GM19452 (cell line): ENCODE measurements around the gene PTAR1.

Source experiments
- ATAC-seq: cut with Tn5 transposase; IDR thresholded peaks from one replicate; pipeline ENCODE4 v1.9.1; 2021; ENCODE audit not compliant: unreplicated experiment

Gene PTAR1

GRCh38 chr9:69753830-69754229, 6.0 kb downstream of the PTAR1 start:
- ATAC-seq, result no peak

- no peak for ATAC-seq
Observed at GRCh38 chr9:69750085-69750484, 9.7 kb downstream of the PTAR1 start.

GRCh38 chr9:69748304-69748703, 11.5 kb downstream of the PTAR1 start:
- no peak for ATAC-seq

- no peak for ATAC-seq
Observed at GRCh38 chr9:69746859-69747560, 12.8 kb downstream of the PTAR1 start.

GRCh38 chr9:69745716-69746437, 13.9 kb downstream of the PTAR1 start:
- ATAC-seq, result no peak

- no peak for ATAC-seq
Observed at GRCh38 chr9:69744688-69745380, 15.0 kb downstream of the PTAR1 start.

GRCh38 chr9:69743930-69744329, 15.9 kb downstream of the PTAR1 start:
- ATAC-seq, result no peak

- no peak for ATAC-seq
Observed at GRCh38 chr9:69740872-69741505, 18.8 kb downstream of the PTAR1 start.

- ATAC-seq, result no peak
Observed at GRCh38 chr9:69731348-69731747, 28.5 kb downstream of the PTAR1 start.

- no peak for ATAC-seq
Observed at GRCh38 chr9:69719983-69720382, 39.8 kb downstream of the PTAR1 start.

- ATAC-seq, result no peak
Observed at GRCh38 chr9:69719367-69719766, 40.4 kb downstream of the PTAR1 start.

- ATAC-seq, result no peak
Observed at GRCh38 chr9:69718218-69718617, 41.6 kb downstream of the PTAR1 start.

GRCh38 chr9:69715825-69716224, 44.0 kb downstream of the PTAR1 start:
- ATAC-seq, result no peak

GRCh38 chr9:69715096-69715495, 44.7 kb downstream of the PTAR1 start:
- no peak for ATAC-seq

GRCh38 chr9:69697475-69697874, 62.3 kb downstream of the PTAR1 start:
- ATAC-seq, result no peak

- ATAC-seq, result no peak
Observed at GRCh38 chr9:69696802-69697201, 63.0 kb downstream of the PTAR1 start.

- no peak for ATAC-seq
Observed at GRCh38 chr9:69689991-69690538, 69.7 kb downstream of the PTAR1 start.

GRCh38 chr9:69683927-69684326, 75.9 kb downstream of the PTAR1 start:
- ATAC-seq, result no peak

GRCh38 chr9:69678843-69679538, 80.8 kb downstream of the PTAR1 start:
- ATAC-seq, result no peak

- no peak for ATAC-seq
Observed at GRCh38 chr9:69677931-69678330, 81.9 kb downstream of the PTAR1 start.

GRCh38 chr9:69675563-69675962, 84.2 kb downstream of the PTAR1 start:
- no peak for ATAC-seq
